Nephron (organoid): ENCODE data around the gene SKAP2.

Experiments used
- H3K27ac Mint-ChIP-seq, 3 experiments: 2 replicates each; pipeline ENCODE4 v1.8.0; 2020; ENCODE audit warnings: mixed read lengths in 3 of 3, mild to moderate bottlenecking in 2 of 3, moderate library complexity in 1 of 3
- H3K27me3 Mint-ChIP-seq: 2 replicates; pipeline ENCODE4 v1.8.0; 2021; ENCODE audit warnings: low read depth, mild to moderate bottlenecking, moderate library complexity, mixed read lengths
- H3K36me3 Mint-ChIP-seq: 2 replicates; pipeline ENCODE4 v1.8.0; 2020; ENCODE audit warnings: low read depth, mixed read lengths
- H3K4me1 Mint-ChIP-seq: 2 replicates; pipeline ENCODE4 v1.8.0; 2020; ENCODE audit warnings: mixed read lengths
- H3K4me3 Mint-ChIP-seq, 3 experiments: 2 replicates each; pipeline ENCODE4 v1.8.0; 2020; ENCODE audit warnings: mild to moderate bottlenecking in 3 of 3, mixed read lengths in 3 of 3, moderate library complexity in 2 of 3
- H3K9me3 Mint-ChIP-seq: 2 replicates; pipeline ENCODE4 v1.8.0; 2020; ENCODE audit warnings: mixed read lengths
- CTCF ChIP-seq, 3 experiments: fragments of 200-600 bp; sonication (generic); IDR thresholded peaks; one replicate each; pipeline ENCODE4 v1.5.0; 2021; ENCODE audit warnings: antibody characterized with exemption in 3 of 3; ENCODE audit not compliant: unreplicated experiment in 3 of 3

Gene SKAP2

GRCh38 chr7:26650103-26650502 lies 214.3 kb downstream of the SKAP2 start:
- H3K27ac Mint-ChIP-seq, result peak overlapping the region in 2 of 3 experiments; percentile 19 to 46
- no peaks in the 10 kb centered on the region for H3K9me3 Mint-ChIP-seq
- H3K36me3 Mint-ChIP-seq, result no peaks in the 10 kb centered on the region
- peaks cover 33% of the 10 kb centered on the region for H3K4me1 Mint-ChIP-seq
- no peak for TF ChIP-seq CTCF (IDR thresholded peaks at IDR 0.05; ENCODE audit: unreplicated experiment in 3 of 3)
- no peak overlapping the region for H3K4me3 Mint-ChIP-seq
- H3K27me3 Mint-ChIP-seq, result peaks cover 15% of the 10 kb centered on the region

- peaks cover 33% of the 10 kb centered on the region for H3K4me1 Mint-ChIP-seq
- H3K36me3 Mint-ChIP-seq, result no peaks in the 10 kb centered on the region
- H3K9me3 Mint-ChIP-seq, result no peaks in the 10 kb centered on the region
- TF ChIP-seq CTCF (IDR thresholded peaks at IDR 0.05; ENCODE audit: unreplicated experiment in 3 of 3), result no peak
- no peak overlapping the region for H3K4me3 Mint-ChIP-seq
- peak overlapping the region in 2 of 3 experiments; percentile 90 to 93 for H3K27ac Mint-ChIP-seq
- H3K27me3 Mint-ChIP-seq, result peaks cover 15% of the 10 kb centered on the region
Observed at GRCh38 chr7:26649388-26649787, 215.0 kb downstream of the SKAP2 start.

GRCh38 chr7:26648554-26648953 lies 215.8 kb downstream of the SKAP2 start:
- no peak for TF ChIP-seq CTCF (IDR thresholded peaks at IDR 0.05; ENCODE audit: unreplicated experiment in 3 of 3)
- Mint-ChIP-seq H3K27ac (peak overlapping the region; percentile 88 to 93 (median 90)), H3K27me3 (peaks cover 14% of the 10 kb centered on the region), H3K9me3 (no peaks in the 10 kb centered on the region), H3K4me1 (peaks cover 27% of the 10 kb centered on the region), H3K4me3 (no peak overlapping the region), H3K36me3 (no peaks in the 10 kb centered on the region)

GRCh38 chr7:26646336-26647048 lies 217.9 kb downstream of the SKAP2 start:
- no peak overlapping the region for H3K4me3 Mint-ChIP-seq
- no peaks in the 10 kb centered on the region for H3K36me3 Mint-ChIP-seq
- no peaks in the 10 kb centered on the region for H3K9me3 Mint-ChIP-seq
- H3K27ac Mint-ChIP-seq, result peak overlapping the region in 1 of 3 experiments; percentile 9
- H3K27me3 Mint-ChIP-seq, result peaks cover 6% of the 10 kb centered on the region
- H3K4me1 Mint-ChIP-seq, result peaks cover 12% of the 10 kb centered on the region
- no peak for TF ChIP-seq CTCF (IDR thresholded peaks at IDR 0.05; ENCODE audit: unreplicated experiment in 3 of 3)

GRCh38 chr7:26645121-26645520 lies 219.3 kb downstream of the SKAP2 start:
- Mint-ChIP-seq H3K36me3 (no peaks in the 10 kb centered on the region), H3K4me1 (peaks cover 12% of the 10 kb centered on the region), H3K27ac (no peak overlapping the region), H3K4me3 (no peak overlapping the region), H3K9me3 (no peaks in the 10 kb centered on the region), H3K27me3 (peaks cover 6% of the 10 kb centered on the region)
- TF ChIP-seq CTCF (IDR thresholded peaks at IDR 0.05; ENCODE audit: unreplicated experiment in 3 of 3), result no peak

- no peak for TF ChIP-seq CTCF (IDR thresholded peaks at IDR 0.05; ENCODE audit: unreplicated experiment in 3 of 3)
- Mint-ChIP-seq H3K9me3 (no peaks in the 10 kb centered on the region), H3K27me3 (no peaks in the 10 kb centered on the region), H3K27ac (no peak overlapping the region), H3K4me1 (no peaks in the 10 kb centered on the region), H3K36me3 (no peaks in the 10 kb centered on the region), H3K4me3 (no peak overlapping the region)
Observed at GRCh38 chr7:26642416-26642815, 222.0 kb downstream of the SKAP2 start.
